ENCODE measurements around the gene HLA-A. TPM values are rescaled to one million over a fixed set of nuclear protein-coding genes. Genes with fewer than 3 reads are reported as not detected.

Gene HLA-A
- total RNA-seq, 1 donor from 2014 or later, result 107 TPM

GRCh38 chr6:29924287-29924686, 18.0 kb upstream of the HLA-A start:
- no peaks in the 10 kb centered on the region for H4K20me1 ChIP-seq (ENCODE audit: low read depth)
- H3F3A ChIP-seq (ENCODE audit: low read depth), result no peaks in the 10 kb centered on the region
- H3K4me1 ChIP-seq, result no peaks in the 10 kb centered on the region
- Mint-ChIP-seq H3K27ac (no peak overlapping the region), H3K4me3 (no peak overlapping the region), H3K27me3 (ENCODE audit: insufficient read depth, low read depth) (peaks cover under 1% of the 10 kb centered on the region), H3K9me3 (peaks cover 7% of the 10 kb centered on the region), H3K4me1 (no peaks in the 10 kb centered on the region), H3K36me3 (no peaks in the 10 kb centered on the region)
- H3K79me2 ChIP-seq (ENCODE audit: low read depth), result no peaks in the 10 kb centered on the region
- H3K9ac ChIP-seq, result no peak overlapping the region
- TF ChIP-seq EZH2 (IDR thresholded peaks at IDR 0.05), result no peak
- TF ChIP-seq EZH2phosphoT487 (IDR thresholded peaks at IDR 0.05), result no peak
- TF ChIP-seq, protein P1, sequence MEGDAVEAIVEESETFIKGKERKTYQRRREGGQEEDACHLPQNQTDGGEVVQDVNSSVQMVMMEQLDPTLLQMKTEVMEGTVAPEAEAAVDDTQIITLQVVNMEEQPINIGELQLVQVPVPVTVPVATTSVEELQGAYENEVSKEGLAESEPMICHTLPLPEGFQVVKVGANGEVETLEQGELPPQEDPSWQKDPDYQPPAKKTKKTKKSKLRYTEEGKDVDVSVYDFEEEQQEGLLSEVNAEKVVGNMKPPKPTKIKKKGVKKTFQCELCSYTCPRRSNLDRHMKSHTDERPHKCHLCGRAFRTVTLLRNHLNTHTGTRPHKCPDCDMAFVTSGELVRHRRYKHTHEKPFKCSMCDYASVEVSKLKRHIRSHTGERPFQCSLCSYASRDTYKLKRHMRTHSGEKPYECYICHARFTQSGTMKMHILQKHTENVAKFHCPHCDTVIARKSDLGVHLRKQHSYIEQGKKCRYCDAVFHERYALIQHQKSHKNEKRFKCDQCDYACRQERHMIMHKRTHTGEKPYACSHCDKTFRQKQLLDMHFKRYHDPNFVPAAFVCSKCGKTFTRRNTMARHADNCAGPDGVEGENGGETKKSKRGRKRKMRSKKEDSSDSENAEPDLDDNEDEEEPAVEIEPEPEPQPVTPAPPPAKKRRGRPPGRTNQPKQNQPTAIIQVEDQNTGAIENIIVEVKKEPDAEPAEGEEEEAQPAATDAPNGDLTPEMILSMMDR (IDR thresholded peaks at IDR 0.05), result no peak
- peaks cover 19% of the 10 kb centered on the region for H3K27me3 ChIP-seq
- no peak for DNase-seq (ENCODE audit: low spot score)
- H3K4me2 ChIP-seq, result no peak overlapping the region
- H3K36me3 ChIP-seq, result no peaks in the 10 kb centered on the region
- no peaks in the 10 kb centered on the region for H3K9me3 ChIP-seq (ENCODE audit: low read depth)
- no peak overlapping the region for H3K27ac ChIP-seq
- no peak overlapping the region for H3K4me3 ChIP-seq
- H2AFZ ChIP-seq (replicated peaks), result no peak overlapping the region

DNA sequence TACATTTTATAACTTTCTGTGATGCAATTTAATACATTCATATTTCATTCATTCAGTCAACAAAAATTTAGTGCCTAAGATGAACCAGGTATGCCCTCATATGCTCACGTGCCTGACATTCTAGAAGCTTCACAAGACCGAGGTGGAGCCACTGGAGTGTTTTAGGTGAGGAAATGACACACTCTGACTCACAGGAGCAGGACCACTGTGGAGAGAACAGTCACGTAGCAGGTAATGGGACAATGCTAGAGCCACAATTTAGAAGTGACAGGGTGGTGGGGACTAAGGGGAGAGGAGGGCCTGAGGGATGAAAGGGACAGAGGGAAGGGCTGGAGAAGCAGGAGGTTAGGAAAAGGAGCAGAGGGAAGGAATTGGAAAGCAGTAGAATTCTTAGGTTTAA, 17.6 kb upstream of the HLA-A start:
- Mint-ChIP-seq H3K36me3 (no peaks in the 10 kb centered on the region), H3K27ac (no peak overlapping the region), H3K27me3 (ENCODE audit: insufficient read depth, low read depth) (peaks cover 3% of the 10 kb centered on the region), H3K4me3 (no peak overlapping the region), H3K4me1 (no peaks in the 10 kb centered on the region), H3K9me3 (peaks cover 7% of the 10 kb centered on the region)
- Histone ChIP-seq H4K20me1 (ENCODE audit: low read depth) (no peaks in the 10 kb centered on the region), H3K4me2 (no peak overlapping the region), H3K79me2 (ENCODE audit: low read depth) (no peaks in the 10 kb centered on the region), H2AFZ (replicated peaks) (no peak overlapping the region), H3K4me1 (no peaks in the 10 kb centered on the region), H3K4me3 (no peak overlapping the region), H3K27ac (no peak overlapping the region), H3K27me3 (peaks cover 19% of the 10 kb centered on the region), H3F3A (ENCODE audit: low read depth) (no peaks in the 10 kb centered on the region), H3K36me3 (no peaks in the 10 kb centered on the region), H3K9ac (no peak overlapping the region), H3K9me3 (ENCODE audit: low read depth) (no peaks in the 10 kb centered on the region)
- TF ChIP-seq EZH2 (IDR thresholded peaks at IDR 0.05), result no peak
- TF ChIP-seq, protein P1 (IDR thresholded peaks at IDR 0.05), result no peak
- TF ChIP-seq EZH2phosphoT487 (IDR thresholded peaks at IDR 0.05), result no peak
- no peak for DNase-seq (ENCODE audit: low spot score)

GRCh38 chr6:29925321-29925720, 17.0 kb upstream of the HLA-A start:
- H3K4me3 Mint-ChIP-seq, result no peak overlapping the region
- TF ChIP-seq, protein P1 (IDR thresholded peaks at IDR 0.05), result no peak
- no peak for TF ChIP-seq EZH2phosphoT487 (IDR thresholded peaks at IDR 0.05)
- TF ChIP-seq EZH2 (IDR thresholded peaks at IDR 0.05), result no peak
- no peak overlapping the region for H3K27ac ChIP-seq
- H4K20me1 ChIP-seq (ENCODE audit: low read depth), result no peaks in the 10 kb centered on the region
- no peak overlapping the region for H3K27ac Mint-ChIP-seq
- H3K9me3 Mint-ChIP-seq, result peaks cover 7% of the 10 kb centered on the region
- no peak overlapping the region for H2AFZ ChIP-seq (replicated peaks)
- no peaks in the 10 kb centered on the region for H3K79me2 ChIP-seq (ENCODE audit: low read depth)
- no peak overlapping the region for H3K4me2 ChIP-seq
- no peaks in the 10 kb centered on the region for H3K9me3 ChIP-seq (ENCODE audit: low read depth)
- H3K4me1 Mint-ChIP-seq, result no peaks in the 10 kb centered on the region
- H3F3A ChIP-seq (ENCODE audit: low read depth), result no peaks in the 10 kb centered on the region
- H3K36me3 Mint-ChIP-seq, result no peaks in the 10 kb centered on the region
- H3K36me3 ChIP-seq, result no peaks in the 10 kb centered on the region
- no peak for DNase-seq (ENCODE audit: low spot score)
- H3K27me3 ChIP-seq, result peaks cover 14% of the 10 kb centered on the region
- no peak overlapping the region for H3K4me3 ChIP-seq
- H3K27me3 Mint-ChIP-seq (ENCODE audit: insufficient read depth, low read depth), result peaks cover 3% of the 10 kb centered on the region
- H3K4me1 ChIP-seq, result no peaks in the 10 kb centered on the region
- H3K9ac ChIP-seq, result no peak overlapping the region
